ENCODE measurements around the gene SGCG.
"Not testable (repeated sequence)": the region's sequence is repeated elsewhere in the genome, so short reads cannot be mapped to it uniquely, and the experiment has no call there.

- not testable (repeated sequence) for TF ChIP-seq MAX, CTCF (IDR thresholded peaks at IDR 0.05; ENCODE audit: low read depth, low read length)
Observed at GRCh38 chr13:23142607-23143006, 38.2 kb upstream of the SGCG start.
